Measurements from ENCODE around the gene SIMC1. TPM values are rescaled to one million over a fixed set of nuclear protein-coding genes. Genes with fewer than 3 reads are reported as not detected.

Gene SIMC1
- polyA plus RNA-seq, 1 of the 3 experiments (the other 2 are of a cell fraction): 12.4 TPM

- Histone ChIP-seq H3F3A (replicated peaks; ENCODE audit: insufficient read depth) (peaks cover 8% of the 10 kb centered on the region), H3K36me3 (replicated peaks in 1 of 2; ENCODE audit: control insufficient read depth in 1 of 2, insufficient read depth in 2 of 2, low read length in 1 of 2) (peaks cover 20 to 32% of the 10 kb centered on the region in 2 experiments), H3K4me3 (ENCODE audit: low read depth in 2 of 2, low read length in 1 of 2) (no peak overlapping the region), H3K9me2 (no peaks in the 10 kb centered on the region), H4K20me1 (ENCODE audit: insufficient read depth) (no peaks in the 10 kb centered on the region), H3K4me2 (no peak overlapping the region), H3K4me1 (ENCODE audit: control insufficient read depth in 1 of 2, insufficient read depth in 2 of 2, low read depth in 1 of 2, low read length in 1 of 2) (no peaks in the 10 kb centered on the region), H2AFZ (ENCODE audit: low read depth) (no peak overlapping the region), H3K79me2 (ENCODE audit: insufficient read depth) (no peaks in the 10 kb centered on the region), H3K27ac (ENCODE audit: low read depth in 2 of 2, low read length in 1 of 2) (no peak overlapping the region), H3K9ac (no peak overlapping the region), H3K9me3 (no peaks in the 10 kb centered on the region), H3K27me3 (ENCODE audit: insufficient read depth) (no peaks in the 10 kb centered on the region)
- ChIA-PET POLR2A (no interaction called here), CTCF (no interaction called here)
- no peak for TF ChIP-seq NFIC (IDR thresholded peaks at IDR 0.05; ENCODE audit: borderline replicate concordance)
- TF ChIP-seq SIN3A (IDR thresholded peaks at IDR 0.05; ENCODE audit: borderline replicate concordance, low read depth, low read length): no peak
- no peak for TF ChIP-seq FOXM1 (IDR thresholded peaks at IDR 0.05; ENCODE audit: low read depth)
- no peak for TF ChIP-seq MAX (IDR thresholded peaks at IDR 0.05; ENCODE audit: low read depth)
- TF ChIP-seq RAD21 (IDR thresholded peaks at IDR 0.05; ENCODE audit: low read length): no peak
- no peak for TF ChIP-seq FOSL2 (IDR thresholded peaks at IDR 0.05; ENCODE audit: borderline replicate concordance, low read depth)
- TF ChIP-seq JUND (IDR thresholded peaks at IDR 0.05): no peak
- TF ChIP-seq RCOR1 (IDR thresholded peaks at IDR 0.05; ENCODE audit: low read length): no peak
- TF ChIP-seq USF1 (IDR thresholded peaks at IDR 0.05; ENCODE audit: borderline replicate concordance, low read depth): no peak
- no peak for TF ChIP-seq TEAD4 (IDR thresholded peaks at IDR 0.05; ENCODE audit: borderline replicate concordance, insufficient read depth)
- TF ChIP-seq NRF1 (IDR thresholded peaks at IDR 0.05; ENCODE audit: low read depth, low read length): no peak
- TF ChIP-seq RFX5 (IDR thresholded peaks at IDR 0.05; ENCODE audit: low read length): no peak
- TF ChIP-seq ELF1 (IDR thresholded peaks at IDR 0.05): no peak
- no peak for TF ChIP-seq MEF2A (IDR thresholded peaks at IDR 0.05; ENCODE audit: borderline replicate concordance, low read depth)
- TF ChIP-seq SMC3 (IDR thresholded peaks at IDR 0.05; ENCODE audit: low read depth, low read length): no peak
- TF ChIP-seq FOXJ3 (CRISPR knock-in tag; IDR thresholded peaks at IDR 0.05): no peak
- TF ChIP-seq MXI1 (IDR thresholded peaks at IDR 0.05; ENCODE audit: low read depth, low read length): no peak
- no peak for TF ChIP-seq PBX3 (IDR thresholded peaks at IDR 0.05)
- no peak for TF ChIP-seq CHD2 (IDR thresholded peaks at IDR 0.05; ENCODE audit: low read length, partially characterized antibody)
- 74% methylated on average over 2 of the region's 2 CpGs for WGBS (ENCODE audit: low lambda C conversion rate)
- no peak for DNase-seq
These were observed 103.3 kb downstream of the SIMC1 start for GRCh38 chr5:176341325-176342157.

All from SK-N-SH (cell line).